ENCODE measurements around the gene AUTS2.
A peak's percentile ranks its signal among the peaks of the same experiment; 100 is the strongest.

AUTS2 gene

GRCh38 chr7:70033226-70033625 lies 435.0 kb downstream of the AUTS2 start:
- TF ChIP-seq CTCF (conservative IDR thresholded peaks at IDR 0.05; ENCODE audit: low read length): no peak
- H3K4me3 ChIP-seq (ENCODE audit: low read length): no peak overlapping the region
- no peak for DNase-seq (ENCODE audit: low read depth)

- TF ChIP-seq CTCF (conservative IDR thresholded peaks at IDR 0.05; ENCODE audit: low read length): no peak
Observed at GRCh38 chr7:70034999-70035398, 436.7 kb downstream of the AUTS2 start.

GRCh38 chr7:70035519-70035918 lies 437.2 kb downstream of the AUTS2 start:
- DNase-seq (ENCODE audit: low read depth): no peak
- no peak overlapping the region for H3K4me3 ChIP-seq (ENCODE audit: low read length)
- TF ChIP-seq CTCF (conservative IDR thresholded peaks at IDR 0.05; ENCODE audit: low read length): no peak

More at GRCh38 chr7:70034999-70035398, 436.7 kb downstream of the AUTS2 start:
- DNase-seq (ENCODE audit: low read depth): no peak
- H3K4me3 ChIP-seq (ENCODE audit: low read length): no peak overlapping the region

- DNase-seq (ENCODE audit: low read depth): no peak
- H3K4me3 ChIP-seq (ENCODE audit: low read length): no peak overlapping the region
- no peak for TF ChIP-seq CTCF (conservative IDR thresholded peaks at IDR 0.05; ENCODE audit: low read length)
Observed at GRCh38 chr7:70035955-70036354, 437.7 kb downstream of the AUTS2 start.

GRCh38 chr7:70036695-70037094 lies 438.4 kb downstream of the AUTS2 start:
- TF ChIP-seq CTCF (conservative IDR thresholded peaks at IDR 0.05; ENCODE audit: low read length): no peak
- peak; percentile 17 for DNase-seq (ENCODE audit: low read depth)
- no peak overlapping the region for H3K4me3 ChIP-seq (ENCODE audit: low read length)

- peak; percentile 74 for DNase-seq (ENCODE audit: low read depth)
- no peak for TF ChIP-seq CTCF (conservative IDR thresholded peaks at IDR 0.05; ENCODE audit: low read length)
- H3K4me3 ChIP-seq (ENCODE audit: low read length): no peak overlapping the region
Observed at GRCh38 chr7:70037171-70037933, 439.1 kb downstream of the AUTS2 start.

- no peak for DNase-seq (ENCODE audit: low read depth)
- no peak for TF ChIP-seq CTCF (conservative IDR thresholded peaks at IDR 0.05; ENCODE audit: low read length)
- no peak overlapping the region for H3K4me3 ChIP-seq (ENCODE audit: low read length)
Observed at GRCh38 chr7:70040051-70040450, 441.8 kb downstream of the AUTS2 start.

All from AG10803 (cell line).